ENCODE data around the gene WIPF1.
"Not testable (repeated sequence)": the region's sequence is repeated elsewhere in the genome, so short reads cannot be mapped to it uniquely, and the experiment has no call there.

The WIPF1 gene

DNA sequence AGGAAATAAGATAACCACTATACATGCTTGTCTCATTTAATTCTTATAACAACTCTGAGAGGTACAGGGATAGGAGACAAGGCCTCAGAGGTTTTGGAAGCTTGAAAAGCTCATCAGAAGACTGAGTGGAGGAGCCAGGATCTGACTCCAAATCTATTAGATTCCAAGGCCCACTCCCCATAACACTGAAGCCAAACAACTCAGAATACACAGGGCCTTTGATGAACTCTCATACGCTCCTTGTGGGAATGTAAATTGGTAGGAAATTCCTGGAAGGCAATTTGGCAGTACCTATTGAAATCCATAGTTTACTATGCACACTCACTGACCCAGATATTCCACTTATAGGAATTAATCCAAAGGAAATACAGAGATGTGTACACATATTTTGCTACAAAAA is 27.9 kb downstream of the WIPF1 start:
- DNase-seq, result no peak

GRCh38 chr2:174568425-174568824 is 29.2 kb downstream of the WIPF1 start:
- DNase-seq, result peak; percentile 53

GRCh38 chr2:174566871-174567270 is 30.7 kb downstream of the WIPF1 start:
- DNase-seq, result no peak

DNA sequence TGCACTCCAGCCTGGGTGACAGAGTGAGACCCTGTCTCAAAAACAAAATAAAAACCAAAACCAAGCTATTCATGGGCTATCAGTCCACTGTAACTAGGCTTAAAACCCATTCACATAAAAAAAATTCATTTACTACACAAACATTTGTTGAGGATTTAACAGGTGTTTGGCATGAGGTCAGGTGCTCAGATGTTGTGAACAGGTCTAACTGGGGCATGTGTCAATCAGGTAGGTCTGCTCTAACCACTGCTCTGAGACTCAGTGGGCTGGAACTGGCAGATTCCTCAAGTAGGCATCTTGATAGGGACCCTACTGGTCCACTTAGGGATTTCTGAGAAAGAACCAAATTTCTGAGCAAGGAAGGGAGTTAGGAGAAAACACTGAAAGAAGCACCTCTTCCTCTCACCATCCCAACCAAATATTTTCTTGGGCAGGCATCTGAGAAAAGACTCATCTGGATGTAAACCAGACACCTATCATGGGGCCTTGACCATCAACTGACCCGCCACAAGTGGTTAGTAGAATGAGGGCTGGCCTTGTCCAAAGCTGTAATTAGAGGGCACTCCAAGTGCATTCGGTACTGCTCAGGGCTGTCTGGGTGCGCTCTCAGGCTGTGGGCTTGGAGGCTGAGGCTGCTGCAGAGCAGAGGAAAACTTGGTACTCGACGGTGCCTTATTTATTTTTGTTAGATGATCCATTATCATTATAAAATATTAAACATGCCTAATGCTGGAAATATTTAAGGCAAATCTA is 33.9 kb downstream of the WIPF1 start:
- no peak for DNase-seq

GRCh38 chr2:174561972-174562370 is 35.6 kb downstream of the WIPF1 start:
- no peak for DNase-seq

- peak; percentile 14 for DNase-seq
Measured at GRCh38 chr2:174561283-174561971, 36.2 kb downstream of the WIPF1 start.

- no peak for DNase-seq
Measured at GRCh38 chr2:174560737-174561136, 36.9 kb downstream of the WIPF1 start.

DNA sequence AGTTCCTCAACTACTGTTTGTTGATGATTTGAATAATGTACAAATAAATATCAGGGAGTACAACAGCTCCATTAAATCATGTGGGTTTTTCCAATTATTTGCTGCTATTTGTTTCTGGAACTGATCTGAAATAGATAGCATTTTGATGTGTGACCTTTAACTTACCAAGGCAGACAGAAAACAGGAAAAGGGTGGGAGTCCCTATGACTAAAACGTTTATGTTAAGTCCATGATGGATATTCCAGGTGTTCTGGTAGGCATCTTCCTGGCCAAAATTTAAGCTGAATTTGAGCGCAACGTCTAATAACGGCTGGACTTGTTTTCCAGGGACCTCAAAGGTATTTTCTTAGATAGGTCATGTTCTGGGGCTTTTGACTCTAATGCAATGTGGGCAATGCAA is 41.6 kb downstream of the WIPF1 start:
- no peak for DNase-seq

DNA sequence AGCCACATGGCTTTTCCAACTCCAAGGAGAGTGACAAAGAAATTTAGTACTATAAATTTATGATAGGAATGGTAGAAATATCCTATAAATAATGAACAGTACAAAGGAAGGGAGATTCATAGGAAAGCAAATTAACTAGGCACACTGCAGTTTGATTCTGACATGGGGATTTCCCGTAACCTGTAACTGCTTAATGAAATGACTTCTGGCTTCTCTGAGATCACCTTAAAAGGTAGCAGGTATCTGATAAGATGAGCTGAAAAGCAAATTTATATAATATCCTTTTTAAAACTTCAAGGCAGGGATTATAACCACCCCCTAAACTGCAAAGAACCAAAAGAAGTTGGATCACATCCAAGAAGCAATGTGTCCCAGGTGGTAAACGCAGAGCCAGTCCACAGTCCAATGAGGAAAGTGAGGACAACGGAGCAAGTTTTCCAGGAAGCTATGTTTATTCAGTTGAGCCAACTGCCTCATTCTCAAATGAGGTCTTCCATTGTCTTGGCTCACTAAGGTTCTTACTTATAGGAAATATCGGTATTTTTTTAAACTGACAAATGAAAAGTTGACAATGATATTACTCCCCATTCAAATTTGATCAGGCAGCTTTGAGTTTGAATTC is 43.0 kb downstream of the WIPF1 start:
- DNase-seq, result peak; percentile 41

DNA sequence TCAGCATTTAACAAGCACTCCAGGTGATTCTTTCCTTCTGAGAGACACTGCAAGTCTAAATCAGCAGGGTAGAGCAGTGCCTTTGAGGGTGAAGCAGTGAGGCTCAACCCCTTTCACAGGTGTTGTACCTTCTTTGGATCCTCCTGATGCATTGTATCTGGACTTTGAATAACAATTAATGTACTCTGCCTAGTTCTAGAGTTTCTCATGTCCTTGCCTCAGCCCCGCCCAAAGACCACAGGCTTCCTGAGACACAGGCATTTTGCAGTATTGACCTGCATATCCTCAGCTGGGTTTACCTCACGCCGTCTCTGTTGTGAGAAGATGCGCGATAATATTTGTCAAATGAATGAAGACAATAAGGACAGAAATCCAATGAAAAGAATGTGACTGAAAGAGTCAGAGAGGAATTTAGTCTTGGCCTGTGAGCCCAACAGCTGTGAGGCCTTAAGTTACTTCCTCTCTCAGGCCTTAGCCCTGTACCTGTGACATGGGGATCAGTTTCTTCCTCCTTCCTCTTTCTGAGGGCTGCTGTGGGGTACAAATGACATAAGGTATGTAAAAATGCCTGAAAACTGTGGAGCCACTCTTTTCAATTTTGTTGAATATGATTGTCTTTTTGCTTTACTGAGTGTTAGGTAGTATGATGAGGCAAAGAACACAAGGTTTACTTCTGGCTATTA is 43.7 kb downstream of the WIPF1 start:
- DNase-seq, result no peak

DNA sequence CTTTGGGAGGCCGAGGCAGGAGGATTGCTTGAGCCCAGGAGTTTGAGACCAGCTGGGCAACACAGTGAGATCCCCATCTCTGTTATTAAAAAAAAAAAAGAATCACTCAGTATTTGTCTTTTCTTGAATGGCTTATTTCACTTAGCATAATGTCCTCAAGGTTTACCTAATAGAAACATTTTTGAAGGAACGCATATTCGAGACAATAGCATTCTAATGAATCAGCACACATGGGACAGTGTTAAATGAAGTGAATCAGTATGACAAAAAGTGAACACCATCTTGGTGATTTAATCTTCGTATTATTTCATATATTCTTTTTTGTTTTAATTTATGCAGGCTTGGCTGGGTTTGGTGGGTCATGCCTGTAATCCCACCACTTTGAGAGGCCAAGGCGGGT is 44.7 kb downstream of the WIPF1 start:
- DNase-seq, result no peak

DNA sequence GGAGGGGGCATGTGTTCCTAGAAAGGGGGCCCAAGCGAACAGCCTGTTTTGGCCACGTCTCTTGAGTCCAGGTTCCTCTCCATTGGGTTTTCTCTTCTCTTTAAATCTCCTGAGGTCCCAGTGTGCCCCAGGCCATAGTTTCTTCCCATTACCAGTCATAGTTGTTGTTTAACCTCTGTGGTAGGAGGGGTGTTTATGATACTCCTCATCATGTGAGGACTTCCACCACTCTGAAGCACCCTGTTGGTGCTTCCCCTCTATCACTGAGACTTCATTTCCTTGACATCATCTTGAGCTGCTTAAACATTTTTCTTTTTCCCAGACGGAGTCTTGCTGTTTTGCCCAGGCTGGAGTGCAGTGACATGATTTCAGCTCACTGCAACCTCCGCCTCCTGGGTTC is 45.9 kb downstream of the WIPF1 start:
- DNase-seq, result no peak

DNA sequence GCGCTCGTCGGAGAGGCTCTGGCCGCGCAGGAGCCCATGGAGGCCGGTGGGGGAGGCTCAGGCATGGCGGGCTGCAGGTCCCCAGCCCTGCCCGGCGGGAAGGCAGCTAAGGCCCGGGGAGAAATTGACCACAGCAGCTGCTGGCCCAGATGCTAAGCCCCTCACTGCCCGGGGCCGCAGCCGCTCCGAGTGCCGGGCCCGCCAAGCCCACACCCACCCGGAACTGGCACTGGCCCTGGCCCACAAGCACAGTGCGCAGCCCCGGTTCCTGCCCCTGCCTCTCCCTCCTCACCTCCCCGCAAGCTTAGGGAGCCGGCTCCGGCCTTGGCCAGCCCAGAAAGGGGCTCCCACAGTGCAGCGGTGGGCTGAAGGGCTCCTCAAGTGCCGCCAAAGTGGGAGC is 49.0 kb downstream of the WIPF1 start:
- not testable (repeated sequence) for DNase-seq

DNA sequence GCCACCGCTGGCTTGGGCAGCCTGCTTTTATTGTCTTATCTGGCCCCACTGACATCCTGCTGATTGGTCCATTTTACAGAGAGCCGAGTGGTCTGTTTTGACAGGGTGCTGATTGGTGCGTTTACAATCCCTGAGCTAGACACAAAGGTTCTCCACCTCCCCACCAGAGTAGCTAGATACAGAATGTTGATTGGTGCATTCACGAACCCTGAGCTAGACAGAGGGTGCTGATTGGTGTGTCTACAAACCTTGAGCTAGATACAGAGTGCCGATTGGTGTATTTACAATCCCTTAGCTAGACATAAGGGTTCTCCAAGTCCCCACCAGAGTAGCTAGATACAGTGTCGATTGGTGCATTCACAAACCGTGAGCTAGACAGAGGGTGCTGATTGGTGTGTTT is 49.6 kb downstream of the WIPF1 start:
- DNase-seq, result not testable (repeated sequence)

DNA sequence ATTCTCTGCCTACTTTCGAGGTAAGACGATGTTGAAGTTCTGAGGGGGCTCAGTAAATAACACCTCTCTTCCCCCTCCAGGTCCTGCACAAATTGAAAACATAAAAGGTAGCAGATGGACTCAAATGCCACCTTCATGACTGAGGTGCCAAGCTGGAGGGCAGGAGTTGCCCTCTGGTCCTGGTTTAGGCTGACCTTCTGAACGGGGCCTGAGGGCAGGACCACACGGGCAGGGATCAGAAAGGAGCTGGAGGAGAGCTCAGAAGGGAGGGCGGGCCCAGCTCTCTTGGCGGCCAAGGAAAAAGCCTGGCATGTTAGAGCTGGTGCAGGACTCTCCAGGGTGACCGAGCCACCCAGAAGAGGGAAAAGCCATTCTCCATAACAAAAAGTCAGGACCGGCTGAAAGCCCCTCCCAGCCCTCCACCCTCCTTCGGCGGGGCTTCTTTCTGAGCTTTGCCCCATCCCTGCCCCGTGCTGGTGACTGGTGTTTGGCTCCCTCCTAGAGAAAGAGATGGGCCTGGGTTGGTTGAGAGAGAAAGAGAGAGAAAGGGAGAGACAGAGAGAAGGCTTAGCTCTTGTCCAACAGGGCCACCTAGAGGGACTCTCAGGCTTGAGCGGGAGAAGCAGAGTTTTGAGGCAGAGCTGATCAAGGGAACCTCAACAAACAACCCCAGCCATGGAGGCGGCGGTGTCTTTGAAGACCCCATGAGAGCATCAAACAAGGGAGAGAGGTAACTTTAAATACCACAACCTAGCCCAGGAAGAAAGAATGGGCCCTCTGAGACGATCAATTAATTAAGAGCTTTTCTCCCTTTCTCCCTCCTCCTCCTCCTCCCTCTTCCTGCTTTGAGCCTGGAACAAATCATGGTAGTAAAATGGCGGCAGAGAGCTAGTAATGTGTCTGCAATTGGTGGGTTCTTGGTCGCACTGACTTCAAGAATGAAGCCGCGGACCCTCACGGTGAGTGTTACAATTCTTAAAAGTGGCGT is 50.8 kb downstream of the WIPF1 start:
- peak; percentile 71 for DNase-seq

DNA sequence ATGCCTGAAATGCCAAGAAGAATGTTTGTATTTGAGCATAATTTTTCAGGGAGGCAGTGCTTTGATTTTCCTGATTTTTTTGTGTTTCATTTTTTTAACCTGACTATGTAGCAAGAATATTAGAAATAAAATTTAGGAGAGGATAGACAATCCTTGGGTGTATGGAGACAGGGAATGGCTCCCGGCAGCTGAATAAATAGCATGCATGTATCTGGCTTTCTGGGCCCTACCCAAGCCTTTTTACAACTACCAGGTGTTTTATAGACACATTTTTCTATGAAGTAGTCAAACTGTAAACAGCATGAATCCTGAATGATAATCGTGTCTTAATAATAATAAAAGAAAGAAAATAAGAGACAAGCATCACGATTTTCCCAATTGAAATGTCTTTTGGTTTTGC is 52.4 kb downstream of the WIPF1 start:
- DNase-seq, result no peak

- no peak for DNase-seq
Measured at GRCh38 chr2:174544802-174545201, 52.8 kb downstream of the WIPF1 start.

DNA sequence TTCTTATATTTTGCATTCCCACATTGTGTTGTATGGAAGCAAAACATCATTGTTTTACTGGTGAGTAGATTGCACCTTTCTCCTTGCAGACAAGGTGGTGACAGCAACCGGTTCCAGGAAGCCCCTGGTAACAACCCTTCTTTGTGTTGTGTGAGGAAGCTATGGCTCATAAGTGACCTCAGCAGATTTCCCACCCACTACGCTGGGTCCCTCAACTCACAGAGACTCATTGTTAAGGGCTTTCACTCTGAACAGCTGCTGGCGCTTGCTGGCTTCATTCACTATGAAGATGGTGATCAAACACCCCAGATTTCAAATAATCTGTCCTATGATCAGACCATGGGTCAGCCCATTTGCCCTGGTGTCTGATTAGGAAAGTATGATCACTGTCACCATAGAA is 53.4 kb downstream of the WIPF1 start:
- no peak for DNase-seq

DNA sequence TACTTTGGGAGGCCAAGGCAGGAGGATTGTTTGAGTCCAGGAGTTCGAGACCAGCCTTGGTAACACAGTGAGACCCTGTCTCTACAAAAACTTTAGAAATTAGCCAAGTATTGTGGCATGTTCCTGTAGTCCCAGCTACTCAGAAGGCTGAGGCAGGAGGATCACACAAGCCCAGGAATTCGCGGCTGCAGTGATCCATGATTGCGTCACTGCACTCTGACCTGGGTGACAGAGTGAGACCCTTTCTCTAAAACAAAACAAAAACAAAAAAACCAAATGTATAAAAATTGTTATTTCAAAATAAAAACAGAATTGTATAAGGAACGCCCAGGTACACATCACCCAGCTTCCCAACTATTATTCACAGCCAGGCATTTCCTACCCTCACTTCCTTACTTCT is 56.7 kb downstream of the WIPF1 start:
- DNase-seq, result no peak

- DNase-seq, result peak; percentile 50
Measured at GRCh38 chr2:174535757-174536703, 61.6 kb downstream of the WIPF1 start.

DNA sequence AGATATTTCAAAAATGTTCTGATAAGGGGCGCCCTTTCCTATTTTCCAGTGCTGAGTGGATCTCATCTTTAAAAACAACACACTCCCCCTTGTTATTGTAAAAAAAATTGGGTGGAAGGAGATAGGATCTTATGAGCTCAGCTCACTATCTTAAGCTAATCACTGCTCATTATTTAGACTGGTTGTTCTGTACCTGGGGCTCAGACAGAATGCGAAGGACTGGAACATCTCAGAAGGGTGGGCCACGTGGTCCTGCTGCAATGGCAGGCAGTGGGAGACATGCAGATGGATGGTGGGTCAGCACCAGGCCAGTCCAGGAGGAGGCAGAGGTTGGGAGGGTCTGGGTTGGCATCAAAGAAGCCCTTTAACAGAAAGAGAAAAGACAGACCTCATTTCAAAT is 62.5 kb downstream of the WIPF1 start:
- DNase-seq, result no peak

Data from NCI-H82 (cell line).